GM23338 (cell line): Measurements from ENCODE around the gene DNASE1L2. TPM values are rescaled to one million over a fixed set of nuclear protein-coding genes. Genes with fewer than 3 reads are reported as not detected.

Experiments
- ATAC-seq: fragments of 200-7000 bp; cut with Tn5 transposase; 3 replicates; pipeline ENCODE4 v1.9.1; 2020
- DNase-seq: peaks from one replicate; pipeline ENCODE4 v3.0.0-alpha.2; 2015; ENCODE audit warnings: low spot score
- H2AFZ ChIP-seq: fragments of 200-600 bp; sonication (generic); 2 replicates; pipeline ENCODE4 v1.8.0; 2016; ENCODE audit warnings: antibody characterized with exemption, mild to moderate bottlenecking, moderate library complexity
- H3F3A ChIP-seq: fragments of 200-600 bp; sonication (generic); replicated peaks from 2 replicates; pipeline ENCODE4 v1.8.0; 2017; ENCODE audit warnings: antibody characterized with exemption, mixed run types, low read depth
- H3K27ac ChIP-seq: fragments of 200-600 bp; sonication (generic); 2 replicates; pipeline ENCODE4 v1.6.1; 2016; ENCODE audit warnings: low read depth
- H3K27me3 ChIP-seq: fragments of 200-600 bp; sonication (generic); 2 replicates; pipeline ENCODE4 v1.8.0; 2016; ENCODE audit warnings: mild to moderate bottlenecking, mixed run types, moderate library complexity; ENCODE audit not compliant: insufficient read depth
- H3K36me3 ChIP-seq: fragments of 200-600 bp; sonication (generic); 2 replicates; pipeline ENCODE4 v1.8.0; 2016; ENCODE audit warnings: mild to moderate bottlenecking; ENCODE audit not compliant: insufficient read depth
- H3K4me1 ChIP-seq: fragments of 200-600 bp; sonication (generic); 2 replicates; pipeline ENCODE4 v1.8.0; 2016; ENCODE audit warnings: mild to moderate bottlenecking, moderate library complexity; ENCODE audit not compliant: insufficient read depth
- H3K4me2 ChIP-seq: fragments of 200-600 bp; sonication (generic); 2 replicates; pipeline ENCODE4 v1.7.1; 2017; ENCODE audit warnings: mixed run types
- H3K4me3 ChIP-seq: fragments of 200-600 bp; sonication (generic); 2 replicates; pipeline ENCODE4 v1.6.1; 2016; ENCODE audit warnings: mixed run types
- H3K79me2 ChIP-seq: fragments of 200-600 bp; sonication (generic); replicated peaks from 2 replicates; pipeline ENCODE4 v1.8.0; 2017; ENCODE audit warnings: mild to moderate bottlenecking; ENCODE audit not compliant: insufficient read depth
- H3K9me2 ChIP-seq: fragments of 200-600 bp; sonication (generic); 2 replicates; pipeline ENCODE4 v1.8.0; 2017; ENCODE audit not compliant: insufficient read depth
- H4K20me1 ChIP-seq: fragments of 200-600 bp; sonication (generic); replicated peaks from 2 replicates; pipeline ENCODE4 v1.8.0; 2017; ENCODE audit warnings: mild to moderate bottlenecking; ENCODE audit not compliant: insufficient read depth
- H3K27ac Mint-ChIP-seq: 2 replicates; pipeline ENCODE4 v1.8.0; 2020; ENCODE audit warnings: inconsistent platforms, mild to moderate bottlenecking, moderate library complexity, mixed read lengths
- H3K27me3 Mint-ChIP-seq: 3 replicates; pipeline ENCODE4 v1.8.0; 2022; ENCODE audit warnings: low read depth, mild to moderate bottlenecking, moderate library complexity, mixed read lengths, inconsistent platforms; ENCODE audit not compliant: insufficient read depth, poor library complexity
- H3K36me3 Mint-ChIP-seq: 3 replicates; pipeline ENCODE4 v1.8.0; 2021; ENCODE audit warnings: low read depth, mild to moderate bottlenecking, inconsistent platforms, moderate library complexity, mixed read lengths
- H3K4me1 Mint-ChIP-seq: 3 replicates; pipeline ENCODE4 v1.8.0; 2020; ENCODE audit warnings: mild to moderate bottlenecking, inconsistent platforms, mixed read lengths
- H3K4me3 Mint-ChIP-seq: 3 replicates; pipeline ENCODE4 v1.8.0; 2021; ENCODE audit warnings: moderate library complexity, mild to moderate bottlenecking, inconsistent platforms, mixed read lengths
- H3K9me3 Mint-ChIP-seq: 3 replicates; pipeline ENCODE4 v1.8.0; 2020; ENCODE audit warnings: moderate library complexity, mild to moderate bottlenecking, inconsistent platforms, mixed read lengths
- CREB1 ChIP-seq: fragments of 250-450 bp; sonication (Bioruptor Pico); IDR thresholded peaks from 2 replicates; pipeline ENCODE4 v1.5.0; 2020; ENCODE audit warnings: low read depth, mild to moderate bottlenecking, moderate library complexity
- EZH2 ChIP-seq: fragments of 200-600 bp; sonication (generic); IDR thresholded peaks from one replicate; pipeline ENCODE4 v1.8.0; 2017; ENCODE audit warnings: antibody characterized with exemption, mild to moderate bottlenecking, low read depth; ENCODE audit not compliant: unreplicated experiment
- EZH2phosphoT487 ChIP-seq: fragments of 200-600 bp; sonication (generic); IDR thresholded peaks from one replicate; pipeline ENCODE4 v1.8.1; 2018; ENCODE audit warnings: antibody characterized with exemption; ENCODE audit not compliant: unreplicated experiment
- JUNB ChIP-seq: IDR thresholded peaks from one replicate; pipeline ENCODE4 v1.6.1; 2016; ENCODE audit warnings: antibody characterized with exemption; ENCODE audit not compliant: unreplicated experiment
- NANOG ChIP-seq: IDR thresholded peaks from 2 replicates; pipeline ENCODE4 v1.6.1; 2016; ENCODE audit warnings: antibody characterized with exemption, borderline replicate concordance
- POLR2AphosphoS5 ChIP-seq: IDR thresholded peaks from 2 replicates; pipeline ENCODE4 v1.6.1; 2016; ENCODE audit warnings: antibody characterized with exemption, low read depth
- STAT1 ChIP-seq: IDR thresholded peaks from one replicate; pipeline ENCODE4 v1.6.1; 2016; ENCODE audit warnings: antibody characterized with exemption; ENCODE audit not compliant: unreplicated experiment
- ZNF114 ChIP-seq: fragments of 250-450 bp; sonication (Bioruptor Pico); IDR thresholded peaks from 2 replicates; pipeline ENCODE4 v1.5.0; 2020; ENCODE audit warnings: mild to moderate bottlenecking, moderate library complexity
- ZNF331 ChIP-seq: fragments of 250-450 bp; sonication (Bioruptor Pico); IDR thresholded peaks from 2 replicates; pipeline ENCODE4 v1.5.0; 2020; ENCODE audit warnings: low read depth, mild to moderate bottlenecking, moderate library complexity
- polyA plus RNA-seq: library from polyadenylated mRNA; unstranded; fragments of >200 nt; fragmentation: Nextera tagmentation; extraction: Ambion mirVana; gene quantifications from 2 replicates; pipeline ENCODE4 v1.2.1, GENCODE V29; 2016
- total RNA-seq: library from RNA; depleted of rRNA; stranded (reverse); fragments of >200 nt; shearing (Covaris generic); gene quantifications from 2 replicates; pipeline ENCODE4 v1.2.3, GENCODE V29; 2014
- TF ChIP-seq, protein P1 (sequence below): fragments of 250-450 bp; sonication (Bioruptor Pico); IDR thresholded peaks from 2 replicates; pipeline ENCODE4 v1.5.0; 2020; ENCODE audit warnings: mild to moderate bottlenecking, moderate library complexity
- TF ChIP-seq, protein P2 (sequence below), 2 experiments: fragments of 200-600 bp in 1 of 2; sonication (generic) in 1 of 2; conservative IDR thresholded peaks; 2 replicates each; pipeline versions ENCODE4 v1.5.1 to v1.6.1; 2016 to 2017; ENCODE audit warnings: antibody characterized with exemption in 2 of 2, low read depth in 2 of 2, mild to moderate bottlenecking in 2 of 2, moderate library complexity in 1 of 2
- TF ChIP-seq, protein P3 (sequence below): IDR thresholded peaks from one replicate; pipeline ENCODE4 v1.6.1; 2018; ENCODE audit warnings: antibody characterized with exemption; ENCODE audit not compliant: unreplicated experiment
- TF ChIP-seq, protein P4 (sequence below): IDR thresholded peaks from 2 replicates; pipeline ENCODE4 v1.6.1; 2016; ENCODE audit warnings: antibody characterized with exemption

The DNASE1L2 gene
- total and polyA plus RNA-seq, 2 experiments from 2014 or later, result 0.23 TPM; not detected in 1

DNA sequence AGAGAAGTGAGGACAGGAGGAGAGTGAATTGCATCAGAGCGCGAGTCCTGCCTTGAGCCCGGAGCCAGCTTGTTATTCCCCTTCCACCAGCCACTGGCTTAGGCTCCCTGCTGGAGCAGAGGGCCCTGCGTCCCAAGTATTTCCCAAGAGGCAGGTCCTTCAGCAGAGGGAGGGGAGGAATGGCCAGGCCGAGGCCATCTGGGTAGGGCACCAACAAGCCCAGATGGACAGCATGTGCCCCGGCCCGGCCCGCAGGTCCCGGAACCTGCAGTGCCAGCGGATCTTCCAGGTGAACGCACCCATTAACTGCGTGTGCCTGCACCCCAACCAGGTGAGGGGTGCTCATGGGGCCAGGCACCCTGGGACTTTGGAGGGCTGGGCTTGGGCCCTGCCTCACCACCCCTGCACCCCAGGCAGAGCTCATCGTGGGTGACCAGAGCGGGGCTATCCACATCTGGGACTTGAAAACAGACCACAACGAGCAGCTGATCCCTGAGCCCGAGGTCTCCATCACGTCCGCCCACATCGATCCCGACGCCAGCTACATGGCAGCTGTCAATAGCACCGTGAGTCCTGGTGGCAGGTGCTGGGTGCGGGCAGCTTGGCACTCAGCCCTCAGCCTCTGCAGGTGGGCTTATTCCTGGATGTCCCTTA is 29.3 kb upstream of the DNASE1L2 start:
- Histone ChIP-seq H3K9me2 (no peaks in the 10 kb centered on the region), H3K4me1 (peaks cover 4% of the 10 kb centered on the region; the same call in 1 of the 2 replicates), H3K36me3 (no peaks in the 10 kb centered on the region), H3K4me3 (no peak overlapping the region), H4K20me1 (no peaks in the 10 kb centered on the region; the same call in 1 of the 2 replicates), H3K4me2 (no peak overlapping the region; the same call in 1 of the 2 replicates), H3F3A (peaks cover 14% of the 10 kb centered on the region; the same call in 1 of the 2 replicates), H3K27me3 (0 out of 2 replicates have a peak, but pooled peaks cover 4% of the 10 kb centered on the region), H3K79me2 (no peaks in the 10 kb centered on the region), H2AFZ (no peak overlapping the region), H3K27ac (no peak overlapping the region)
- ATAC-seq (no peak), DNase-seq (no peak)
- Mint-ChIP-seq H3K36me3 (peaks cover 17% of the 10 kb centered on the region), H3K27ac (no peak overlapping the region), H3K4me1 (peaks cover 16% of the 10 kb centered on the region), H3K27me3 (peaks cover 22% of the 10 kb centered on the region), H3K4me3 (peak overlapping the region; percentile 84), H3K9me3 (no peaks in the 10 kb centered on the region)
- TF ChIP-seq JUNB (no peak), NANOG (no peak), STAT1 (no peak), EZH2 (no peak), EZH2phosphoT487 (no peak), CREB1 (CRISPR knock-in tag) (no peak), ZNF331 (no peak), POLR2AphosphoS5 (no peak), ZNF114 (CRISPR knock-in tag) (no peak)
- TF ChIP-seq, protein P1, sequence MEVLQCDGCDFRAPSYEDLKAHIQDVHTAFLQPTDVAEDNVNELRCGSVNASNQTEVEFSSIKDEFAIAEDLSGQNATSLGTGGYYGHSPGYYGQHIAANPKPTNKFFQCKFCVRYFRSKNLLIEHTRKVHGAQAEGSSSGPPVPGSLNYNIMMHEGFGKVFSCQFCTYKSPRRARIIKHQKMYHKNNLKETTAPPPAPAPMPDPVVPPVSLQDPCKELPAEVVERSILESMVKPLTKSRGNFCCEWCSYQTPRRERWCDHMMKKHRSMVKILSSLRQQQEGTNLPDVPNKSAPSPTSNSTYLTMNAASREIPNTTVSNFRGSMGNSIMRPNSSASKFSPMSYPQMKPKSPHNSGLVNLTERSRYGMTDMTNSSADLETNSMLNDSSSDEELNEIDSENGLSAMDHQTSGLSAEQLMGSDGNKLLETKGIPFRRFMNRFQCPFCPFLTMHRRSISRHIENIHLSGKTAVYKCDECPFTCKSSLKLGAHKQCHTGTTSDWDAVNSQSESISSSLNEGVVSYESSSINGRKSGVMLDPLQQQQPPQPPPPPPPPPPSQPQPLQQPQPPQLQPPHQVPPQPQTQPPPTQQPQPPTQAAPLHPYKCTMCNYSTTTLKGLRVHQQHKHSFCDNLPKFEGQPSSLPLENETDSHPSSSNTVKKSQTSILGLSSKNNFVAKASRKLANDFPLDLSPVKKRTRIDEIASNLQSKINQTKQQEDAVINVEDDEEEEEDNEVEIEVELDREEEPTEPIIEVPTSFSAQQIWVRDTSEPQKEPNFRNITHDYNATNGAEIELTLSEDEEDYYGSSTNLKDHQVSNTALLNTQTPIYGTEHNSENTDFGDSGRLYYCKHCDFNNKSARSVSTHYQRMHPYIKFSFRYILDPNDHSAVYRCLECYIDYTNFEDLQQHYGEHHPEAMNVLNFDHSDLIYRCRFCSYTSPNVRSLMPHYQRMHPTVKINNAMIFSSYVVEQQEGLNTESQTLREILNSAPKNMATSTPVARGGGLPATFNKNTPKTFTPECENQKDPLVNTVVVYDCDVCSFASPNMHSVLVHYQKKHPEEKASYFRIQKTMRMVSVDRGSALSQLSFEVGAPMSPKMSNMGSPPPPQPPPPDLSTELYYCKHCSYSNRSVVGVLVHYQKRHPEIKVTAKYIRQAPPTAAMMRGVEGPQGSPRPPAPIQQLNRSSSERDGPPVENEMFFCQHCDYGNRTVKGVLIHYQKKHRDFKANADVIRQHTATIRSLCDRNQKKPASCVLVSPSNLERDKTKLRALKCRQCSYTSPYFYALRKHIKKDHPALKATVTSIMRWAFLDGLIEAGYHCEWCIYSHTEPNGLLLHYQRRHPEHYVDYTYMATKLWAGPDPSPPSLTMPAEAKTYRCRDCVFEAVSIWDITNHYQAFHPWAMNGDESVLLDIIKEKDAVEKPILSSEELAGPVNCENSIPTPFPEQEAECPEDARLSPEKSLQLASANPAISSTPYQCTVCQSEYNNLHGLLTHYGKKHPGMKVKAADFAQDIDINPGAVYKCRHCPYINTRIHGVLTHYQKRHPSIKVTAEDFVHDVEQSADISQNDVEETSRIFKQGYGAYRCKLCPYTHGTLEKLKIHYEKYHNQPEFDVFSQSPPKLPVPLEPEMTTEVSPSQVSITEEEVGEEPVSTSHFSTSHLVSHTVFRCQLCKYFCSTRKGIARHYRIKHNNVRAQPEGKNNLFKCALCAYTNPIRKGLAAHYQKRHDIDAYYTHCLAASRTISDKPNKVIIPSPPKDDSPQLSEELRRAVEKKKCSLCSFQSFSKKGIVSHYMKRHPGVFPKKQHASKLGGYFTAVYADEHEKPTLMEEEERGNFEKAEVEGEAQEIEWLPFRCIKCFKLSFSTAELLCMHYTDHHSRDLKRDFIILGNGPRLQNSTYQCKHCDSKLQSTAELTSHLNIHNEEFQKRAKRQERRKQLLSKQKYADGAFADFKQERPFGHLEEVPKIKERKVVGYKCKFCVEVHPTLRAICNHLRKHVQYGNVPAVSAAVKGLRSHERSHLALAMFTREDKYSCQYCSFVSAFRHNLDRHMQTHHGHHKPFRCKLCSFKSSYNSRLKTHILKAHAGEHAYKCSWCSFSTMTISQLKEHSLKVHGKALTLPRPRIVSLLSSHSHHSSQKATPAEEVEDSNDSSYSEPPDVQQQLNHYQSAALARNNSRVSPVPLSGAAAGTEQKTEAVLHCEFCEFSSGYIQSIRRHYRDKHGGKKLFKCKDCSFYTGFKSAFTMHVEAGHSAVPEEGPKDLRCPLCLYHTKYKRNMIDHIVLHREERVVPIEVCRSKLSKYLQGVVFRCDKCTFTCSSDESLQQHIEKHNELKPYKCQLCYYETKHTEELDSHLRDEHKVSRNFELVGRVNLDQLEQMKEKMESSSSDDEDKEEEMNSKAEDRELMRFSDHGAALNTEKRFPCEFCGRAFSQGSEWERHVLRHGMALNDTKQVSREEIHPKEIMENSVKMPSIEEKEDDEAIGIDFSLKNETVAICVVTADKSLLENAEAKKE (CRISPR knock-in tag), result no peak
- TF ChIP-seq, protein P2, sequence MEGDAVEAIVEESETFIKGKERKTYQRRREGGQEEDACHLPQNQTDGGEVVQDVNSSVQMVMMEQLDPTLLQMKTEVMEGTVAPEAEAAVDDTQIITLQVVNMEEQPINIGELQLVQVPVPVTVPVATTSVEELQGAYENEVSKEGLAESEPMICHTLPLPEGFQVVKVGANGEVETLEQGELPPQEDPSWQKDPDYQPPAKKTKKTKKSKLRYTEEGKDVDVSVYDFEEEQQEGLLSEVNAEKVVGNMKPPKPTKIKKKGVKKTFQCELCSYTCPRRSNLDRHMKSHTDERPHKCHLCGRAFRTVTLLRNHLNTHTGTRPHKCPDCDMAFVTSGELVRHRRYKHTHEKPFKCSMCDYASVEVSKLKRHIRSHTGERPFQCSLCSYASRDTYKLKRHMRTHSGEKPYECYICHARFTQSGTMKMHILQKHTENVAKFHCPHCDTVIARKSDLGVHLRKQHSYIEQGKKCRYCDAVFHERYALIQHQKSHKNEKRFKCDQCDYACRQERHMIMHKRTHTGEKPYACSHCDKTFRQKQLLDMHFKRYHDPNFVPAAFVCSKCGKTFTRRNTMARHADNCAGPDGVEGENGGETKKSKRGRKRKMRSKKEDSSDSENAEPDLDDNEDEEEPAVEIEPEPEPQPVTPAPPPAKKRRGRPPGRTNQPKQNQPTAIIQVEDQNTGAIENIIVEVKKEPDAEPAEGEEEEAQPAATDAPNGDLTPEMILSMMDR (conservative IDR thresholded peaks at IDR 0.05; ENCODE audit: low read depth in 2 of 2), result no peak
- TF ChIP-seq, protein P3, sequence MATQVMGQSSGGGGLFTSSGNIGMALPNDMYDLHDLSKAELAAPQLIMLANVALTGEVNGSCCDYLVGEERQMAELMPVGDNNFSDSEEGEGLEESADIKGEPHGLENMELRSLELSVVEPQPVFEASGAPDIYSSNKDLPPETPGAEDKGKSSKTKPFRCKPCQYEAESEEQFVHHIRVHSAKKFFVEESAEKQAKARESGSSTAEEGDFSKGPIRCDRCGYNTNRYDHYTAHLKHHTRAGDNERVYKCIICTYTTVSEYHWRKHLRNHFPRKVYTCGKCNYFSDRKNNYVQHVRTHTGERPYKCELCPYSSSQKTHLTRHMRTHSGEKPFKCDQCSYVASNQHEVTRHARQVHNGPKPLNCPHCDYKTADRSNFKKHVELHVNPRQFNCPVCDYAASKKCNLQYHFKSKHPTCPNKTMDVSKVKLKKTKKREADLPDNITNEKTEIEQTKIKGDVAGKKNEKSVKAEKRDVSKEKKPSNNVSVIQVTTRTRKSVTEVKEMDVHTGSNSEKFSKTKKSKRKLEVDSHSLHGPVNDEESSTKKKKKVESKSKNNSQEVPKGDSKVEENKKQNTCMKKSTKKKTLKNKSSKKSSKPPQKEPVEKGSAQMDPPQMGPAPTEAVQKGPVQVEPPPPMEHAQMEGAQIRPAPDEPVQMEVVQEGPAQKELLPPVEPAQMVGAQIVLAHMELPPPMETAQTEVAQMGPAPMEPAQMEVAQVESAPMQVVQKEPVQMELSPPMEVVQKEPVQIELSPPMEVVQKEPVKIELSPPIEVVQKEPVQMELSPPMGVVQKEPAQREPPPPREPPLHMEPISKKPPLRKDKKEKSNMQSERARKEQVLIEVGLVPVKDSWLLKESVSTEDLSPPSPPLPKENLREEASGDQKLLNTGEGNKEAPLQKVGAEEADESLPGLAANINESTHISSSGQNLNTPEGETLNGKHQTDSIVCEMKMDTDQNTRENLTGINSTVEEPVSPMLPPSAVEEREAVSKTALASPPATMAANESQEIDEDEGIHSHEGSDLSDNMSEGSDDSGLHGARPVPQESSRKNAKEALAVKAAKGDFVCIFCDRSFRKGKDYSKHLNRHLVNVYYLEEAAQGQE, result no peak
- TF ChIP-seq, protein P4, sequence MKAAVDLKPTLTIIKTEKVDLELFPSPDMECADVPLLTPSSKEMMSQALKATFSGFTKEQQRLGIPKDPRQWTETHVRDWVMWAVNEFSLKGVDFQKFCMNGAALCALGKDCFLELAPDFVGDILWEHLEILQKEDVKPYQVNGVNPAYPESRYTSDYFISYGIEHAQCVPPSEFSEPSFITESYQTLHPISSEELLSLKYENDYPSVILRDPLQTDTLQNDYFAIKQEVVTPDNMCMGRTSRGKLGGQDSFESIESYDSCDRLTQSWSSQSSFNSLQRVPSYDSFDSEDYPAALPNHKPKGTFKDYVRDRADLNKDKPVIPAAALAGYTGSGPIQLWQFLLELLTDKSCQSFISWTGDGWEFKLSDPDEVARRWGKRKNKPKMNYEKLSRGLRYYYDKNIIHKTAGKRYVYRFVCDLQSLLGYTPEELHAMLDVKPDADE, result no peak
